B cell (primary cell): ENCODE data around the gene CLCN7. TPM values are rescaled to one million over a fixed set of nuclear protein-coding genes. Genes with fewer than 3 reads are reported as not detected.

Experiments
- ATAC-seq: fragments of 200-7000 bp; cut with Tn5 transposase; one replicate; pipeline ENCODE4 v1.10.0; 2021; ENCODE audit warnings: low read depth, mild to moderate bottlenecking, moderate number of reproducible peaks, moderate library complexity
- CTCF ChIA-PET: fragments of 350-600 bp; sonication (Branson Sonifier 250); formaldehyde crosslinking; loops from one replicate; lab custom pipeline; 2021; ENCODE audit warnings: antibody characterized with exemption, inconsistent platforms; lab: Charles Lee
- POLR2A ChIA-PET: fragments of 350-600 bp; sonication (Branson Sonifier 250); formaldehyde crosslinking; loops from one replicate; lab custom pipeline; 2021; ENCODE audit warnings: antibody characterized with exemption; lab: Charles Lee
- DNase-seq: peaks from one replicate; pipeline ENCODE4 v3.0.0; 2013
- H2AFZ ChIP-seq: 2 replicates; pipeline ENCODE4 v1.6.1; 2012; ENCODE audit warnings: mild to moderate bottlenecking, low read depth, low read length; ENCODE audit not compliant: insufficient read depth, poor library complexity, severe bottlenecking
- H3K27ac ChIP-seq, 2 donors: 1 replicate in 1 of 2; 2 replicates in 1 of 2; pipeline ENCODE4 v1.5.1; 2012 to 2013; ENCODE audit warnings: low read length in 2 of 2, mild to moderate bottlenecking in 2 of 2, moderate library complexity in 1 of 2
- H3K27me3 ChIP-seq, 4 experiments: fragments of 200-600 bp in 1 of 4; sonication (generic) in 1 of 4; replicated peaks in 1 of 4; 1 replicate in 2 of 4; 2 replicates in 2 of 4; pipeline versions ENCODE4 v1.6.1 to v1.7.0; 2013 to 2016; ENCODE audit warnings: low read length in 3 of 4, mild to moderate bottlenecking in 2 of 4, mixed read lengths in 1 of 4, moderate library complexity in 1 of 4; ENCODE audit not compliant: insufficient read depth in 4 of 4, control insufficient read depth in 3 of 4; ENCODE audit errors: control extremely low read depth in 1 of 4
- H3K36me3 ChIP-seq, 2 experiments: replicated peaks in 1 of 2; 1 replicate in 1 of 2; 2 replicates in 1 of 2; pipeline versions ENCODE4 v1.6.1 to v1.7.1; 2013; ENCODE audit warnings: low read length in 1 of 2; ENCODE audit not compliant: insufficient read depth in 2 of 2, control insufficient read depth in 1 of 2; ENCODE audit errors: control extremely low read depth in 1 of 2, extremely low read depth in 1 of 2
- H3K4me1 ChIP-seq, 2 donors: fragments of 200-600 bp in 1 of 2; sonication (generic) in 1 of 2; 1 replicate in 1 of 2; 2 replicates in 1 of 2; pipeline versions ENCODE4 v1.5.1 to v1.6.1; 2013 to 2017; ENCODE audit warnings: low read length in 2 of 2; ENCODE audit not compliant: control insufficient read depth in 2 of 2, insufficient read depth in 2 of 2
- H3K4me2 ChIP-seq: replicated peaks from 2 replicates; pipeline ENCODE3; 2012; ENCODE audit warnings: mild to moderate bottlenecking, low read depth, low read length; ENCODE audit not compliant: poor library complexity, severe bottlenecking
- H3K4me3 ChIP-seq, 5 experiments: fragments of 200-600 bp in 1 of 5; sonication (generic) in 1 of 5; 1 replicate in 3 of 5; 2 replicates in 2 of 5; pipeline versions ENCODE4 v1.5.1 to v1.7.0; 2011 to 2016; ENCODE audit warnings: low read length in 4 of 5, mild to moderate bottlenecking in 4 of 5, low read depth in 2 of 5, control low read depth in 1 of 5, moderate library complexity in 1 of 5; ENCODE audit not compliant: insufficient read depth in 1 of 5; ENCODE audit errors: control extremely low read depth in 1 of 5, extremely low read depth in 1 of 5
- H3K79me2 ChIP-seq: fragments of 200-600 bp; sonication (generic); one replicate; pipeline ENCODE4 v1.6.0; 2016; ENCODE audit warnings: low read length; ENCODE audit not compliant: control insufficient read depth, insufficient read depth
- H3K9ac ChIP-seq: fragments of 200-600 bp; sonication (generic); 2 replicates; pipeline ENCODE4 v1.6.1; 2017; ENCODE audit warnings: mild to moderate bottlenecking, low read length, moderate library complexity
- H3K9me3 ChIP-seq, 3 donors: one replicate each; pipeline versions ENCODE4 v1.6.1 to v1.7.1; 2013; ENCODE audit warnings: low read length in 2 of 3; ENCODE audit not compliant: control insufficient read depth in 2 of 3, insufficient read depth in 1 of 3; ENCODE audit errors: control extremely low read depth in 1 of 3
- H4K20me1 ChIP-seq: 2 replicates; pipeline ENCODE4 v1.6.0; 2012; ENCODE audit warnings: mild to moderate bottlenecking, low read length; ENCODE audit not compliant: insufficient read depth, control insufficient read depth, poor library complexity, severe bottlenecking
- H3K27ac Mint-ChIP-seq: one replicate; pipeline ENCODE4 v1.8.0; 2021; ENCODE audit warnings: mixed read lengths
- H3K27me3 Mint-ChIP-seq: one replicate; pipeline ENCODE4 v1.8.0; 2021; ENCODE audit warnings: mixed read lengths
- H3K4me1 Mint-ChIP-seq: one replicate; pipeline ENCODE4 v1.8.0; 2021; ENCODE audit warnings: mixed read lengths
- H3K4me3 Mint-ChIP-seq: one replicate; pipeline ENCODE4 v1.8.0; 2021; ENCODE audit warnings: mixed read lengths
- H3K9me3 Mint-ChIP-seq: one replicate; pipeline ENCODE4 v1.8.0; 2022; ENCODE audit warnings: mixed read lengths; ENCODE audit not compliant: insufficient read depth
- EZH2 ChIP-seq: IDR thresholded peaks from 2 replicates; pipeline ENCODE4 v1.6.1; 2012; ENCODE audit warnings: borderline replicate concordance, low read depth, mild to moderate bottlenecking, moderate library complexity, low read length; ENCODE audit not compliant: insufficient read depth, poor library complexity, severe bottlenecking
- WGBS: methylation state at CpG from one replicate; pipeline ENCODE4 v1.1.5; 2013; ENCODE audit warnings: missing lambda C conversion rate; ENCODE audit not compliant: insufficient coverage; 5-methylcytosine and 5-hydroxymethylcytosine counted together
- intact Hi-C: fragments of 100-400 bp; cut with micrococcal nuclease; formaldehyde crosslinking; loops from one replicate; pipeline ENCODE4 v1.10.0; 2022
- polyA plus RNA-seq: library from polyadenylated mRNA; depleted of rRNA; stranded (reverse); fragments of >200 nt; gene quantifications from 2 replicates; pipeline ENCODE4 v1.2.3, GENCODE V29; 2012
- total RNA-seq, 2 donors: library from RNA; stranded (reverse); fragments of 120-200 nt in 1 of 2; gene quantifications; 1 replicate in 1 of 2; 2 replicates in 1 of 2; pipeline versions ENCODE4 v1.2.3 to v1.2.4, GENCODE V29; 2013 to 2022
- TF ChIP-seq, protein P1 (sequence below): fragments of 200-600 bp; IDR thresholded peaks from one replicate; pipeline ENCODE4 v1.8.0; 2022; ENCODE audit warnings: antibody characterized with exemption, mild to moderate bottlenecking

CLCN7 gene
- total and polyA plus RNA-seq, 2 donors (not counting 1 experiment from before 2014, with no cell fraction given): 215 to 274 TPM

DNA sequence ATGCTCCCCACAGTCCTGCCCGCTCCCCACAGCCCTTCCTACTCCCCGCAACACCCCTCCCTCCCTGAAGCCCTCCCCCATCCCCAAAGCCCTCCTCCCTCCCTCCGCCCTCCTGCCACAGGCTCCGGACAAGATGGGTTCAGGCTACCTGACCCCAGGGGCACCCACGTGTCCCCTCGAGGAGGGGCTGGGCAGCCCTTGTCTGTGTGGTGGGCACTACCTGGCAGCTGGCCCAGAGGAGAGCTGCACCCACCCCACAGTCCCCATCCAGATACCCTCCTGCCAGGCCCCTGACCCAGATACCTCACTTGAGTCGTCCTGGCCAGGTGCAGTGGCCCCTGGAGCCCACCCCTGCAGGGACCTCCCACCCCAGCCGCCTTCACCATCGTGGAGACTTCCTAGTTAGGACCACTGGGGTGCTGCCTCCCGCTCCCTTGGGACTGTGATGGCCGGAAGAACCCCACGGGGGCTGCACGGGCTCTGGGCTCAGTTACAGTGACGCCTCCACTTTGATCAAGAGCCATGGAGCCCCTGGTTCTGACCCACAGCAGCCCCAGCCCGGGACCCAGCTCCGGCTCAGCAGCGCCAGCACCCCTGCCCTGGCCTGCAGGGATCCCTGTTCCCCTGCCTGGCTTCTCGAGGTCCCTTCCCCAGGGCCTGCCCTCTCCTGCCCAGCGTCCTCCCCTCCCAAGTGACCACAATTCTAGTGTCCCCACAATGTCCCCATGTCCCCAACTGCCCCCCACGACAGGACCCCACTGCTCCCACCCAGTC, 43.1 kb downstream of the CLCN7 start:
- ATAC-seq (no peak), DNase-seq (no peak)
- Histone ChIP-seq H3K4me2 (peak overlapping the region; percentile 70), H3K9ac (peak overlapping the region; percentile 29), H3K36me3 (no peaks in the 10 kb centered on the region), H3K27ac (no peak overlapping the region), H3K4me1 (peaks cover 19 to 42% of the 10 kb centered on the region in 2 donors), H2AFZ (peak overlapping the region; percentile 54), H3K79me2 (no peaks in the 10 kb centered on the region), H3K9me3 (no peaks in the 10 kb centered on the region), H3K4me3 (peak overlapping the region in 2 of 5 experiments; percentile 43), H3K27me3 (no peaks in the 10 kb centered on the region), H4K20me1 (no peaks in the 10 kb centered on the region)
- H3K4me1 Mint-ChIP-seq: peaks cover 5% of the 10 kb centered on the region
- CTCF ChIA-PET: no interaction called here
- H3K27ac Mint-ChIP-seq: peak overlapping the region; percentile 65
- TF ChIP-seq, protein P1, sequence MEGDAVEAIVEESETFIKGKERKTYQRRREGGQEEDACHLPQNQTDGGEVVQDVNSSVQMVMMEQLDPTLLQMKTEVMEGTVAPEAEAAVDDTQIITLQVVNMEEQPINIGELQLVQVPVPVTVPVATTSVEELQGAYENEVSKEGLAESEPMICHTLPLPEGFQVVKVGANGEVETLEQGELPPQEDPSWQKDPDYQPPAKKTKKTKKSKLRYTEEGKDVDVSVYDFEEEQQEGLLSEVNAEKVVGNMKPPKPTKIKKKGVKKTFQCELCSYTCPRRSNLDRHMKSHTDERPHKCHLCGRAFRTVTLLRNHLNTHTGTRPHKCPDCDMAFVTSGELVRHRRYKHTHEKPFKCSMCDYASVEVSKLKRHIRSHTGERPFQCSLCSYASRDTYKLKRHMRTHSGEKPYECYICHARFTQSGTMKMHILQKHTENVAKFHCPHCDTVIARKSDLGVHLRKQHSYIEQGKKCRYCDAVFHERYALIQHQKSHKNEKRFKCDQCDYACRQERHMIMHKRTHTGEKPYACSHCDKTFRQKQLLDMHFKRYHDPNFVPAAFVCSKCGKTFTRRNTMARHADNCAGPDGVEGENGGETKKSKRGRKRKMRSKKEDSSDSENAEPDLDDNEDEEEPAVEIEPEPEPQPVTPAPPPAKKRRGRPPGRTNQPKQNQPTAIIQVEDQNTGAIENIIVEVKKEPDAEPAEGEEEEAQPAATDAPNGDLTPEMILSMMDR: no peak
- no peak for TF ChIP-seq EZH2
- peak overlapping the region; percentile 49 for H3K4me3 Mint-ChIP-seq
- no peaks in the 10 kb centered on the region for H3K9me3 Mint-ChIP-seq
- intact Hi-C loops: no loop called here
- POLR2A ChIA-PET: no interaction called here
- H3K27me3 Mint-ChIP-seq: no peaks in the 10 kb centered on the region
- 77% methylated on average over 19 of the region's 20 CpGs for WGBS

GRCh38 chr16:1430759-1431496, 43.9 kb downstream of the CLCN7 start, which contains the start of gene PERCC1:
Gene PERCC1, plus strand, starts transcription at chr16:1431078. Its CDS starts 1,516 bp downstream, at chr16:1432594.
- no peaks in the 10 kb centered on the region for H4K20me1 ChIP-seq
- intact Hi-C loops: no loop called here
- peak within 1 kb of the TSS; percentile 65 for H3K27ac Mint-ChIP-seq
- H3K4me2 ChIP-seq: peak within 1 kb of the TSS; percentile 70
- CTCF ChIA-PET: no interaction called here
- H3K9me3 ChIP-seq: no peaks in the 10 kb centered on the region
- peak within 1 kb of the TSS; percentile 49 for H3K4me3 Mint-ChIP-seq
- POLR2A ChIA-PET: no interaction called here
- H3K4me1 Mint-ChIP-seq: peaks cover 5% of the 10 kb centered on the region
- H3K36me3 ChIP-seq: no peaks in the 10 kb centered on the region
- no peak within 1 kb of the TSS for H3K27ac ChIP-seq
- TF ChIP-seq EZH2: no peak
- TF ChIP-seq, protein P1: no peak
- no peaks in the 10 kb centered on the region for H3K9me3 Mint-ChIP-seq
- no peak within 1 kb of the TSS for H2AFZ ChIP-seq
- ATAC-seq (no peak), DNase-seq (no peak)
- WGBS: 64% methylated on average over 35 of the region's 35 CpGs
- peaks cover 19 to 42% of the 10 kb centered on the region in 2 donors for H3K4me1 ChIP-seq
- no peaks in the 10 kb centered on the region for H3K27me3 Mint-ChIP-seq
- H3K27me3 ChIP-seq: no peaks in the 10 kb centered on the region
- H3K9ac ChIP-seq: no peak within 1 kb of the TSS
- no peaks in the 10 kb centered on the region for H3K79me2 ChIP-seq
- no peak within 1 kb of the TSS for H3K4me3 ChIP-seq
